Measurements from ENCODE around the gene CDCP1.
A peak's percentile ranks its signal among the peaks of the same experiment; 100 is the strongest.

Gene CDCP1

GRCh38 chr3:45064512-45065372 is 81.4 kb downstream of the CDCP1 start:
- no peak for TF ChIP-seq CTCF (IDR thresholded peaks at IDR 0.05; ENCODE audit: unreplicated experiment in 3 of 3)
- Mint-ChIP-seq H3K27me3 (ENCODE audit: low read depth) (no peaks in the 10 kb centered on the region), H3K27ac (peak overlapping the region in 1 of 3 experiments; percentile 13), H3K36me3 (ENCODE audit: low read depth) (no peaks in the 10 kb centered on the region), H3K4me1 (no peaks in the 10 kb centered on the region), H3K9me3 (no peaks in the 10 kb centered on the region), H3K4me3 (no peak overlapping the region)

GRCh38 chr3:45062697-45063070 is 83.5 kb downstream of the CDCP1 start:
- no peaks in the 10 kb centered on the region for H3K9me3 Mint-ChIP-seq
- H3K4me3 Mint-ChIP-seq, result no peak overlapping the region
- no peaks in the 10 kb centered on the region for H3K27me3 Mint-ChIP-seq (ENCODE audit: low read depth)
- no peak overlapping the region for H3K27ac Mint-ChIP-seq
- peaks cover 13% of the 10 kb centered on the region for H3K4me1 Mint-ChIP-seq
- TF ChIP-seq CTCF (IDR thresholded peaks at IDR 0.05; ENCODE audit: unreplicated experiment in 3 of 3), result no peak
- H3K36me3 Mint-ChIP-seq (ENCODE audit: low read depth), result no peaks in the 10 kb centered on the region

GRCh38 chr3:45060165-45060892 is 85.8 kb downstream of the CDCP1 start:
- no peaks in the 10 kb centered on the region for H3K27me3 Mint-ChIP-seq (ENCODE audit: low read depth)
- no peak overlapping the region for H3K27ac Mint-ChIP-seq
- H3K4me1 Mint-ChIP-seq, result peaks cover 28% of the 10 kb centered on the region
- TF ChIP-seq CTCF (IDR thresholded peaks at IDR 0.05; ENCODE audit: unreplicated experiment in 3 of 3), result no peak
- H3K4me3 Mint-ChIP-seq, result no peak overlapping the region
- no peaks in the 10 kb centered on the region for H3K36me3 Mint-ChIP-seq (ENCODE audit: low read depth)
- no peaks in the 10 kb centered on the region for H3K9me3 Mint-ChIP-seq

GRCh38 chr3:45059132-45059531 is 87.0 kb downstream of the CDCP1 start:
- Mint-ChIP-seq H3K4me1 (peaks cover 39% of the 10 kb centered on the region), H3K4me3 (no peak overlapping the region), H3K36me3 (ENCODE audit: low read depth) (no peaks in the 10 kb centered on the region), H3K9me3 (no peaks in the 10 kb centered on the region), H3K27me3 (ENCODE audit: low read depth) (no peaks in the 10 kb centered on the region), H3K27ac (no peak overlapping the region)
- TF ChIP-seq CTCF (IDR thresholded peaks at IDR 0.05; ENCODE audit: unreplicated experiment in 3 of 3), result no peak

- Mint-ChIP-seq H3K4me1 (peaks cover 39% of the 10 kb centered on the region), H3K27me3 (ENCODE audit: low read depth) (no peaks in the 10 kb centered on the region), H3K4me3 (no peak overlapping the region), H3K27ac (no peak overlapping the region), H3K9me3 (no peaks in the 10 kb centered on the region), H3K36me3 (ENCODE audit: low read depth) (no peaks in the 10 kb centered on the region)
- TF ChIP-seq CTCF (IDR thresholded peaks at IDR 0.05; ENCODE audit: unreplicated experiment in 3 of 3), result no peak
Observed at GRCh38 chr3:45057557-45057956, 88.6 kb downstream of the CDCP1 start.
